NCI-H2081 treated with DMSO at 0.1 percent for 48 hours (cell line): ENCODE data around the gene FHOD3.

Source experiments
- DNase-seq: peaks from one replicate; lab custom pipeline; 2025; lab: John Stamatoyannopoulos, UW

FHOD3 gene

GRCh38 chr18:36630917-36631316 is 333.4 kb downstream of the FHOD3 start:
- DNase-seq, result no peak

GRCh38 chr18:36633961-36634412 is 336.5 kb downstream of the FHOD3 start:
- DNase-seq, result no peak

DNA sequence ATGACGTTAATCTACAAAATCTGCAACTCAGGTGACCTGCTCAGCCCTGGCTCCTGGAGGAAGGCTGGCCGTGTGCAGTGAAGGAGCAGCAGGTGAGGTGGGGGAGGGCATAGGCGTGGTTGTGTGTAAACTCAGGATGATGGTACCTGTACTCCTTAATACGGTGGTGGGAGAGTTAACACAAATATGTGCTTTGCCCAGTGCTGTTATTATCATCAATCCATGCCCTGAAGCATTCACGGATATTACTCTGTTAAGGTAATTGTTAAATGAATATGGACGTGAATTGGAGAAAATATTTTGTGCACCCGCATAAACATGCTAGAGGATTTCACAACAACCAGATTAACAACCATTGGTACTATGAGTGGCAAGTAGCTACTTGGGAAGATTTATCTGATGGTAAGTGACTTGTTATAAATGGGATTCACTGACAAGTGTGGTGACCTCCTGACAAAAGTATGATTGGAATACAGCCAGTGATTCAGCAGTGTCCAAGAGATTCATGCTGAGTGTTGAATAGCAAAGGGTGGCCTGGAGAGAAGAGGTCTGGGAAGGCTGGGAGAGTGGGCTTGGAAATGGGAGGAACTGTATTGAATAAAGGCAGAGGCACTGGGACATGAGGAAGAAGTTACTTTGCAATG is 337.2 kb downstream of the FHOD3 start:
- no peak for DNase-seq

- no peak for DNase-seq
Observed at GRCh38 chr18:36635414-36636096, 338.0 kb downstream of the FHOD3 start.

- no peak for DNase-seq
Observed at GRCh38 chr18:36636237-36636817, 338.8 kb downstream of the FHOD3 start.

GRCh38 chr18:36638224-36638623 is 340.7 kb downstream of the FHOD3 start:
- DNase-seq, result no peak

GRCh38 chr18:36640021-36640952 is 342.8 kb downstream of the FHOD3 start:
- no peak for DNase-seq

DNA sequence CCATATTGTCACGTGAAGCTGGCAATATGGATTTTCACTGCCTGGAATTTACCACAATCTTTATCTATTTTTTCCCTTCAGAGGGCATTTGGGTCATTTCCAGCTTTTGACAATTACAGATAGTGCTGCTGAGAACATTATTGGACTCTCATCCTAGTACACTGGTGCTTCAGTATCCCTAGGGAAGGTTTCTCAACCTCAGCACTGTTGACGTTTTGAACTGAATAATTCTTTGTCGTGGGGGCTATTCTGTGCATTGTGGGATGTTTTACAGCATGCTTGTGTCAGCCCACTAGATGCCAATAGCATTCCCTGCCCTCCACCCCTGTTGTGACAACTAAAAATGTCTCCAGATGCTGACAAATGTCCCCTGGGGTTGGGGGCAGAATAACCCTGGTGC is 345.5 kb downstream of the FHOD3 start:
- no peak for DNase-seq

DNA sequence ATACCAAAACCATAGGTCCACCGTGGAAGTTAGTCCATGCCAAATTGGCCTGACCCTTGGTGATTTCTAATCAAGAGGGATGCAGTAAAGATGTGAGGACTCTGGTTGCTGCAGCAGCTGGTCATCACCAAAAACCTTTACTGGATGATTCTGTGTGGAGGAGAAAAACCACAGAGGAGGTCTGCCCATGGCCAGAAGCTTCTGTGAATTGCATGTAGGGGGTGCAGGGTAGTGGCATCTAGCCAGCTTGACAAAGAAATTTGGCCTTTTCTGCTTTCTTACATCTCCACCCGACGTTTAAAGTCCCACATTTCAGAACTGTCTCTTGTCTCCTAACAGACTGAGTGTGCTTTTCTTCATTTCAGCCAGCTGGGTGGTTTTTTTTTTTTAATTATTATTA is 351.3 kb downstream of the FHOD3 start:
- no peak for DNase-seq

GRCh38 chr18:36649205-36649604 is 351.7 kb downstream of the FHOD3 start:
- DNase-seq, result no peak

GRCh38 chr18:36650266-36650665 is 352.8 kb downstream of the FHOD3 start:
- DNase-seq, result no peak

DNA sequence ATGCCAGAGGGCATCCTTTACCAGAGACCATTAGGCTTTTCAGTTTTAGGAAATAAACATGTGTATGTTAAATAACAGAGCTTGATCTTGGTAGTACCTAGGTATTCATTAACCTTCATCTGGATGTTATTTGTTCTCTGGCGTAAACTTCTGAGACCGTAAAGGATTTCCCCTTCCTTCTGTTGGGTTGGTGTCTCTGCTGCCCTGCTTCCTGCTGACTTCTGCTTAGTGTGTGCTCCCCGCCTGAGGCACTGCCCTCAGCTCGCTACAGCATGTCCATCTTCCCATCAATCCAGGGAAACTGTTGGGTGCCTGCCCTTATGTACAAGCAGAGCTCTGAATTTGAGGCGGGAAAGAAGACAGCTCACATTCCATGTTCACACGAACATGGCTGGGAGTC is 353.4 kb downstream of the FHOD3 start:
- no peak for DNase-seq

- DNase-seq, result no peak
Observed at GRCh38 chr18:36652503-36652902, 355.0 kb downstream of the FHOD3 start.

DNA sequence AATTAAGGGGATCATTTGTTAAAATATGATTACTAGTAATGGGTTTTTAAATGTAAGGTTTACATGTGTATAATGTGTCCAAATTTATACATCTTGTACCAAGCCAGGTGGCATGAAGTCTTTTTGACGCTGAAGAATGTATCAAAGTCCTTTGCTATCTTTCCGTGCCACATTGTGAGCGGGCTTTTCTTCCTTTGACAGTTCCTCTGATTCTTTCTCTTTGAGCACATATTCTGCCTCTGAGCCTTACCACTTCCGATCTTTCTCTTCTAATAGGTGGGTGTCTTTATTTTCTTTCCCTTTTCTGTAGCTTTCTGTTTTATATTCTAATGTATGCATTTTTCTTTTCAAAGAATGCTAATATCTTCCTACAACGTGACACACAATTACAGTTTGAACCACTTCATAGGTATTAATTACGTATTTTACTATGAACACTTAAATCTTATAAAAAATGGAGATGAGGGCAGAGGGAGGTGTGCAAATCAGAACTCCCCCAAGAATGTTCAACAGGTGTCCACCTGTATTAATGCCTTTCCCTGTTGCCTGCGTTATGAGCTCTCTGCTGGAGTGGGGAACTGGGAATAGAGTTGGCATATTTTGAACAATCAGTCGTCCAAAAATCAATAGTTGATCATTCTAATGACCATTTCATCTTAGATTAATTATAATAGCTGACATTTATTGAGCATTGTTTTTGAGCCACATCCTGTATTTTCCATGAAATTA is 355.8 kb downstream of the FHOD3 start:
- DNase-seq, result no peak

- DNase-seq, result no peak
Observed at GRCh38 chr18:36653870-36654269, 356.4 kb downstream of the FHOD3 start.

DNA sequence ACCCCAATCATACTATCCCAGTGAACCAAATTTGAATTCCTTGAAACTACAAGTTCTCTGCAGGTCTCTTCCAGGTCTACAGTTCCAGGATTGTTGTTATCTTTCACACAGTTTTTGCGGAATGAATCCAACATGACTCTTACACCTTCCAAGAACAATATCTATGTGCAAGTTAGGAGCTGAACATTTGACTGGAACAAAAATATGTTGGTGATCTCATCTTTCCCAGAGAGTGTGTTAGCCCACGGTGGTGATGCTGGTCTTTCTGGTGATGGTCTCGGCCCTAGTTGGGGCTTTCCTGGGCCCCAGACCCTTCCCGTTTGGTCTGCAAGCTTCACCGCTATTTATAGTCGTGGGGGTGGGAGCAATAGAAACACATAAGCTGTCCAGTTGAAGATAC is 357.6 kb downstream of the FHOD3 start:
- DNase-seq, result no peak

DNA sequence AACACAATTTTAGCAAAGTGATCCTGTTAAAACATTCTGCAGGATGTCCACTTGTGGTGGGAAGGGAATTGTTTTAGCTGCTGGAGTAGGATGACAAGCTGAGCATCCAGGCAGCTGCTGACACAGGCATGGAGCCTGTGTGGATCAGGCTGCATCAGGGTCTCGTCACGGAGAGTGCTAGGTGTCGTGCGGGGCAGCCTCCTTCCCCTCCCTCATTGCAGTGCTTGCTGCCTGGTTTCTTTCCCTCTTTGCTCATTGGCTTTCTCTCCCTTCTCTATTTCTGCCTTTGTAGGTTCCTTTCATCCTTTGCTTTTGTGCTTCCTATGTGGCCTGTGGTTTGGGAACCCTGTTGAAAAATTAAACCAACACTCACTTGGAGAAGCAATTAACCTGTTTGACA is 358.4 kb downstream of the FHOD3 start:
- no peak for DNase-seq

DNA sequence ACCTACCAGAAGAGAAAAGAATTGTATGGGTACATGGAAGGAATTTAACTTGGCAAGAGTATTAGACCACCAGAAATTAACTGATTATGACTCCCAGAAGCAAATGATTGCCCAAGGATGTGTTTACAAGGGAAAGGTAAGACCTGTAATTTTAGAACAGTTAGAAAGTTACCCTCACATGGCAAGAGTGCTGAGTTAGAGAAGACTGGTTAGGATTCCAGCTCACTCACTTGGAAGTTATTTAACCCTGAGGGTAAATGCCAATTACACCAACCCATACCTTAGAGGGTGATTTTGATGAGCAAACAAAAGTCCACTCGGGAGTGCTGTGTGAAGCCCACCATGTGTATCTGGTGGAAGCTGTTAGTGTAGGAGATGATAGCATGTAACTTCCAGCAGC is 361.1 kb downstream of the FHOD3 start:
- no peak for DNase-seq

- DNase-seq, result no peak
Observed at GRCh38 chr18:36660311-36660710, 362.8 kb downstream of the FHOD3 start.

DNA sequence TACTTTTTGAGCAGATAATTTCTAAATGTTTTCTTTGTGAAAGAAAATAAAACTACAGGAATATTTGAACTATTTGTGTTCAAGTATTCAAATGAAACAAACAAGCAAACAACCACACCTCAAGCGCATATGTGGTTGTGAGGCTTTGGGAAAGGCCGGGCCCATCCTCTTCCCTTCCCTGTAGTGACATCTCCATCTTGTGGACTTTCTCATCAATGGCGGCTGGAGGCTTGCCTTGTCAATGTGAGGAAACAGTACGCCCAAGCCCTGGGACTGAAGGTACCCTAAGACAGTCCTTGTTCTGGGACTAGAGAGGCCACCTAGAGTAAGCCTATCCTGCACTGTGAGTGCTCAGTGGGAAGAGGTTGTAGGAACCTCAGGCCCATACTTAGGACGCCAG is 364.5 kb downstream of the FHOD3 start:
- DNase-seq, result no peak

- DNase-seq, result no peak
Observed at GRCh38 chr18:36663312-36663711, 365.8 kb downstream of the FHOD3 start.

GRCh38 chr18:36665952-36666351 is 368.4 kb downstream of the FHOD3 start:
- no peak for DNase-seq
